GM23248 (cell line): Measurements from ENCODE around the gene FAM117B. TPM values are rescaled to one million over a fixed set of nuclear protein-coding genes. Genes with fewer than 3 reads are reported as not detected.
"Not testable (repeated sequence)": the region's sequence is repeated elsewhere in the genome, so short reads cannot be mapped to it uniquely, and the experiment has no call there.

ENCODE experiments used
- DNase-seq: peaks from one replicate; pipeline ENCODE4 v3.0.0-alpha.2; 2015
- H2AFZ ChIP-seq: fragments of 200-600 bp; sonication (generic); 2 replicates; pipeline ENCODE4 v1.6.1; 2016; ENCODE audit warnings: antibody characterized with exemption
- H3F3A ChIP-seq: fragments of 200-600 bp; sonication (generic); 2 replicates; pipeline ENCODE4 v1.6.1; 2016; ENCODE audit warnings: mild to moderate bottlenecking, antibody characterized with exemption, mixed run types; ENCODE audit not compliant: insufficient read depth
- H3K27ac ChIP-seq: fragments of 200-600 bp; sonication (generic); 2 replicates; pipeline ENCODE4 v1.5.1; 2016; ENCODE audit warnings: mild to moderate bottlenecking
- H3K27me3 ChIP-seq: fragments of 200-600 bp; sonication (generic); replicated peaks from 2 replicates; pipeline ENCODE4 v1.6.1; 2016; ENCODE audit warnings: mild to moderate bottlenecking; ENCODE audit not compliant: insufficient read depth
- H3K36me3 ChIP-seq: fragments of 200-600 bp; sonication (generic); 2 replicates; pipeline ENCODE4 v1.6.1; 2016; ENCODE audit warnings: low read depth, mild to moderate bottlenecking
- H3K4me1 ChIP-seq: fragments of 200-600 bp; sonication (generic); 2 replicates; pipeline ENCODE4 v1.6.1; 2016; ENCODE audit warnings: mild to moderate bottlenecking; ENCODE audit not compliant: insufficient read depth
- H3K4me2 ChIP-seq: fragments of 200-600 bp; sonication (generic); one replicate; pipeline ENCODE4 v1.6.1; 2016; ENCODE audit warnings: mild to moderate bottlenecking; ENCODE audit not compliant: unreplicated experiment
- H3K4me3 ChIP-seq: fragments of 200-600 bp; sonication (generic); 2 replicates; pipeline ENCODE4 v1.5.1; 2016; ENCODE audit warnings: mild to moderate bottlenecking
- H3K79me2 ChIP-seq: fragments of 200-600 bp; sonication (generic); 2 replicates; pipeline ENCODE4 v1.6.1; 2016; ENCODE audit warnings: mild to moderate bottlenecking; ENCODE audit not compliant: insufficient read depth
- H3K9ac ChIP-seq: fragments of 200-600 bp; sonication (generic); 2 replicates; pipeline ENCODE4 v1.6.1; 2016; ENCODE audit warnings: mild to moderate bottlenecking
- H3K9me2 ChIP-seq: fragments of 200-600 bp; sonication (generic); 2 replicates; pipeline ENCODE4 v1.6.1; 2016; ENCODE audit warnings: mixed run types, mild to moderate bottlenecking, moderate library complexity; ENCODE audit not compliant: insufficient read depth
- H3K9me3 ChIP-seq: fragments of 200-600 bp; sonication (generic); one replicate; pipeline ENCODE4 v1.6.1; 2017; ENCODE audit warnings: low read depth
- H4K20me1 ChIP-seq: fragments of 200-600 bp; sonication (generic); 2 replicates; pipeline ENCODE4 v1.6.0; 2016; ENCODE audit not compliant: insufficient read depth
- EZH2 ChIP-seq: fragments of 200-600 bp; sonication (generic); IDR thresholded peaks from 2 replicates; pipeline ENCODE4 v1.6.1; 2018; ENCODE audit warnings: antibody characterized with exemption, mild to moderate bottlenecking; ENCODE audit not compliant: insufficient read depth, poor library complexity, severe bottlenecking
- EZH2phosphoT487 ChIP-seq: fragments of 200-600 bp; sonication (generic); IDR thresholded peaks from 2 replicates; pipeline ENCODE4 v1.6.1; 2018; ENCODE audit warnings: antibody characterized with exemption, moderate library complexity, mild to moderate bottlenecking, low read depth; ENCODE audit not compliant: insufficient read depth
- WGBS, 2 experiments: methylation state at CpG; one replicate each; pipeline ENCODE4 v1.1.6; 2015 to 2017; ENCODE audit warnings: low lambda C conversion rate in 2 of 2, low coverage in 1 of 2; ENCODE audit errors: missing lambda C conversion rate in 2 of 2; 5-methylcytosine and 5-hydroxymethylcytosine counted together
- in situ Hi-C: fragments of 300-500 bp; cut with MboI; formaldehyde crosslinking; loops from 2 replicates; pipeline ENCODE4 v1.15.0; 2020
- polyA plus RNA-seq: library from polyadenylated mRNA; unstranded; fragments of >200 nt; fragmentation: Nextera tagmentation; extraction: Ambion mirVana; gene quantifications from 2 replicates; pipeline ENCODE4 v1.2.1, GENCODE V29; 2016
- total RNA-seq: library from RNA; depleted of rRNA; stranded (reverse); fragments of >200 nt; shearing (Covaris generic); gene quantifications from 2 replicates; pipeline ENCODE4 v1.2.3, GENCODE V29; 2014

The FAM117B gene
- total and polyA plus RNA-seq, 2 experiments from 2014 or later, result 1.1 to 1.2 TPM

GRCh38 chr2:202782940-202783558 is 148.3 kb downstream of the FAM117B start:
- no peak for DNase-seq
- H4K20me1 ChIP-seq, result no peaks in the 10 kb centered on the region
- in situ Hi-C loops, result no loop called here

GRCh38 chr2:202786842-202787241 is 152.1 kb downstream of the FAM117B start:
- in situ Hi-C loops, result no loop called here
- H3K4me3 ChIP-seq, result no peak overlapping the region
- no peaks in the 10 kb centered on the region for H3K9me2 ChIP-seq
- TF ChIP-seq EZH2 (no peak), EZH2phosphoT487 (no peak)
- H3K27me3 ChIP-seq, result no peaks in the 10 kb centered on the region
- H3K4me1 ChIP-seq, result no peaks in the 10 kb centered on the region
- no peak overlapping the region for H2AFZ ChIP-seq
- H3K9me3 ChIP-seq, result no peaks in the 10 kb centered on the region
- no peak overlapping the region for H3K9ac ChIP-seq
- no peaks in the 10 kb centered on the region for H3F3A ChIP-seq
- H4K20me1 ChIP-seq, result no peaks in the 10 kb centered on the region
- H3K79me2 ChIP-seq, result no peaks in the 10 kb centered on the region
- no peak for DNase-seq
- 92 to 98% methylated on average over 2 of the region's 2 CpGs for WGBS, 2 experiments
- H3K4me2 ChIP-seq, result no peak overlapping the region
- no peaks in the 10 kb centered on the region for H3K36me3 ChIP-seq
- no peak overlapping the region for H3K27ac ChIP-seq

More at GRCh38 chr2:202782940-202783558, 148.3 kb downstream of the FAM117B start:
- H3K27ac ChIP-seq, result no peak overlapping the region
- no peaks in the 10 kb centered on the region for H3K79me2 ChIP-seq
- no peak overlapping the region for H3K4me3 ChIP-seq
- 35 to 42% methylated on average over 3 of the region's 3 CpGs for WGBS, 2 experiments
- H3K9ac ChIP-seq, result no peak overlapping the region
- peaks cover 7% of the 10 kb centered on the region; the same call in 1 of the 2 replicates for H3F3A ChIP-seq
- no peaks in the 10 kb centered on the region for H3K9me2 ChIP-seq
- H3K27me3 ChIP-seq, result no peaks in the 10 kb centered on the region
- H3K4me2 ChIP-seq, result no peak overlapping the region
- no peak for TF ChIP-seq EZH2
- no peak for TF ChIP-seq EZH2phosphoT487
- no peaks in the 10 kb centered on the region for H3K9me3 ChIP-seq
- no peak overlapping the region for H2AFZ ChIP-seq
- no peaks in the 10 kb centered on the region for H3K36me3 ChIP-seq
- peaks cover 9% of the 10 kb centered on the region for H3K4me1 ChIP-seq

- Histone ChIP-seq H3K9me2 (no peaks in the 10 kb centered on the region), H3K27ac (no peak overlapping the region), H3K27me3 (no peaks in the 10 kb centered on the region), H3K36me3 (no peaks in the 10 kb centered on the region), H3K9ac (no peak overlapping the region), H3K4me1 (no peaks in the 10 kb centered on the region), H4K20me1 (no peaks in the 10 kb centered on the region), H2AFZ (no peak overlapping the region), H3K79me2 (no peaks in the 10 kb centered on the region), H3K4me2 (no peak overlapping the region), H3K4me3 (no peak overlapping the region), H3K9me3 (no peaks in the 10 kb centered on the region), H3F3A (no peaks in the 10 kb centered on the region)
- DNase-seq, result no peak
- WGBS, 2 experiments, result 89% methylated on average over 2 of the region's 2 CpGs
- no peak for TF ChIP-seq EZH2
- TF ChIP-seq EZH2phosphoT487, result no peak
- in situ Hi-C loops, result no loop called here
These were observed 155.9 kb downstream of the FAM117B start for GRCh38 chr2:202790676-202791075.

- Histone ChIP-seq H2AFZ (no peak overlapping the region), H3K4me3 (no peak overlapping the region), H4K20me1 (no peaks in the 10 kb centered on the region), H3F3A (no peaks in the 10 kb centered on the region), H3K36me3 (no peaks in the 10 kb centered on the region), H3K9me3 (no peaks in the 10 kb centered on the region), H3K27me3 (no peaks in the 10 kb centered on the region), H3K4me1 (no peaks in the 10 kb centered on the region), H3K4me2 (no peak overlapping the region), H3K79me2 (no peaks in the 10 kb centered on the region), H3K27ac (no peak overlapping the region), H3K9me2 (no peaks in the 10 kb centered on the region), H3K9ac (no peak overlapping the region)
- in situ Hi-C loops, result no loop called here
- TF ChIP-seq EZH2phosphoT487 (no peak), EZH2 (no peak)
- DNase-seq, result no peak
These were observed 163.2 kb downstream of the FAM117B start for GRCh38 chr2:202797944-202798343.

- H3K79me2 ChIP-seq, H3K4me1 ChIP-seq, H3K4me3 ChIP-seq, H3K9me3 ChIP-seq, DNase-seq, H4K20me1 ChIP-seq, H3K9me2 ChIP-seq, in situ Hi-C loops, H3K4me2 ChIP-seq, H2AFZ ChIP-seq, H3K9ac ChIP-seq, H3K27me3 ChIP-seq, H3K36me3 ChIP-seq, H3K27ac ChIP-seq, H3F3A ChIP-seq: not testable (repeated sequence)
- 82 to 86% methylated on average over 9 of the region's 9 CpGs for WGBS, 2 experiments
These were observed 171.1 kb downstream of the FAM117B start for GRCh38 chr2:202805911-202806310.

GRCh38 chr2:202807431-202808138 is 172.8 kb downstream of the FAM117B start:
- H3F3A ChIP-seq, H3K4me3 ChIP-seq, H3K9ac ChIP-seq, H3K27ac ChIP-seq, in situ Hi-C loops, H3K9me2 ChIP-seq, H3K79me2 ChIP-seq, H3K4me1 ChIP-seq, H4K20me1 ChIP-seq, H3K27me3 ChIP-seq, H3K9me3 ChIP-seq, H3K36me3 ChIP-seq, H3K4me2 ChIP-seq: not testable (repeated sequence)
- peak overlapping the region; percentile 44 for H2AFZ ChIP-seq
- 94 to 100% methylated on average over 1 of the region's 1 CpG for WGBS, 2 experiments
- DNase-seq, result peak; percentile 76
